Measurements from ENCODE around the gene MYRIP. TPM values are rescaled to one million over a fixed set of nuclear protein-coding genes. Genes with fewer than 3 reads are reported as not detected.
"Not testable (repeated sequence)": the region's sequence is repeated elsewhere in the genome, so short reads cannot be mapped to it uniquely, and the experiment has no call there.

MYRIP gene
- total and polyA plus RNA-seq, 12 donors, result 0.45 to 2.7 (median 1.3) TPM

DNA sequence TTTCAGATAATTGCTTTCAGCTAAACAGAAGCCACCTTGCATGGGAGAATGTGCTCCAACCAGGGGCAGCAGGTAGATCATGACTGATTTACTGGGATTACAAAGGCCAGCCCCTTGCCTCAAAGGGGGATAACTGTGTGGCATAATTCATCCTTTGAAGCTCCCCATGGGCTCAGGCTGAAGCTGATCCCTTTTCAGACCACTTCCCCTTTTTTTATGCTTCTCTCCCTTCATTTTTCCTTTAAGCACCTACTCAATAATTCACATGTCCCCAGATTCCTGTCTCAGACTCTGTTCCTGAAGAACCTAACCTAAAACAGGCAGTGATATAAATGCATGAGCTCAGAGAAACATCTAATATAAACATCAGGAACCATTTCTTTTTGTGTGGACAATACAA is 8.2 kb upstream of the MYRIP start:
- Histone ChIP-seq H3K4me1 (no peaks in the 10 kb centered on the region), H3K27me3 (peaks cover 0 to 12% (median 0%) of the 10 kb centered on the region in 7 donors), H3K27ac (no peak overlapping the region), H3K4me3 (no peak overlapping the region), H3K9me3 (peaks cover 0 to 8% (median 0%) of the 10 kb centered on the region in 11 donors), H3K36me3 (no peaks in the 10 kb centered on the region)
- ATAC-seq, result no peak
- intact Hi-C loops (cut with DNase I), result no loop called here
- no peak for DNase-seq
- TF ChIP-seq, protein P1, sequence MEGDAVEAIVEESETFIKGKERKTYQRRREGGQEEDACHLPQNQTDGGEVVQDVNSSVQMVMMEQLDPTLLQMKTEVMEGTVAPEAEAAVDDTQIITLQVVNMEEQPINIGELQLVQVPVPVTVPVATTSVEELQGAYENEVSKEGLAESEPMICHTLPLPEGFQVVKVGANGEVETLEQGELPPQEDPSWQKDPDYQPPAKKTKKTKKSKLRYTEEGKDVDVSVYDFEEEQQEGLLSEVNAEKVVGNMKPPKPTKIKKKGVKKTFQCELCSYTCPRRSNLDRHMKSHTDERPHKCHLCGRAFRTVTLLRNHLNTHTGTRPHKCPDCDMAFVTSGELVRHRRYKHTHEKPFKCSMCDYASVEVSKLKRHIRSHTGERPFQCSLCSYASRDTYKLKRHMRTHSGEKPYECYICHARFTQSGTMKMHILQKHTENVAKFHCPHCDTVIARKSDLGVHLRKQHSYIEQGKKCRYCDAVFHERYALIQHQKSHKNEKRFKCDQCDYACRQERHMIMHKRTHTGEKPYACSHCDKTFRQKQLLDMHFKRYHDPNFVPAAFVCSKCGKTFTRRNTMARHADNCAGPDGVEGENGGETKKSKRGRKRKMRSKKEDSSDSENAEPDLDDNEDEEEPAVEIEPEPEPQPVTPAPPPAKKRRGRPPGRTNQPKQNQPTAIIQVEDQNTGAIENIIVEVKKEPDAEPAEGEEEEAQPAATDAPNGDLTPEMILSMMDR (IDR thresholded peaks at IDR 0.05), result no peak

DNA sequence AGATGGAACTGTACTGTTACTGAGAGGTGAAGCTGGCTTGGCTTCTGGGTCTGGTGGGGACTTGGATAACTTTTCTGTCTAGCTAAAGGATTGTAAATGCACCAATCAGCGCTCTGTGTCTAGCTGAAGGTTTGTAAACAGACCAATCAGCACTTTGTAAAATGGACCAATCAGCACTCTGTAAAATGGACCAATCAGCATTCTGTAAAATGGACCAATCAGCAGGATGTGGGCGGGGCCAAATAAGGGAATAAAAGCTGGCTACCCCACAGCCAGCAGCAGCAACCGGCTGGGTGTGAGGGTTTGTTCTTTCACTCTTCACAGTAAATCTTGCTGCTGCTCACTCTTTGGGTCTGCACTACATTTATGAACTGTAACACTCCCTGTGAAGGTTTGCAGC is 6.9 kb upstream of the MYRIP start:
- H3K27me3 ChIP-seq, result peaks cover 0 to 12% (median 0%) of the 10 kb centered on the region in 7 donors
- DNase-seq; H3K9me3 ChIP-seq; H3K4me1 ChIP-seq; intact Hi-C loops (cut with DNase I); H3K27ac ChIP-seq; H3K4me3 ChIP-seq; H3K36me3 ChIP-seq; ATAC-seq: not testable (repeated sequence)
- 80 to 81% methylated on average over 3 of the region's 3 CpGs for WGBS, 2 donors

DNA sequence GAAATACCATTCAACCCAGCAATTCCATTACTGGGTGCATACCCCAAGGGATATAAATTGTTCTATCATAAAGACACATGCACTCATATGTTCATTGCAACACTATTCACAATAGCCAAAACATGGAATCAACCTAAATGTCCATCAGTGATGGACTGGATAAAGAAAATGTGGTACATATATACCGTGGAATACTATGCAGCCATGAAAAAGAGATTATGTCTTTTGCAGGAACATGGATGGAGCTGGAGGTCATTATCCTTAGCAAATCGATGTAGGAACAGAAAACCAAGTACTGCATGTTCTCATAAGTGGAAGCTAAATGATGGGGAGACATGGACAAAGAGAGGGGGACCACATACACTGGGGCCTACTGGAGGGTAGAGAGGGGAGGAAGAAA is 5.5 kb upstream of the MYRIP start:
- Histone ChIP-seq H3K4me1 (peaks cover 0 to 7% (median 4%) of the 10 kb centered on the region in 9 donors), H3K9me3 (peaks cover 0 to 6% (median 0%) of the 10 kb centered on the region in 11 donors), H3K4me3 (no peak overlapping the region), H3K27me3 (peaks cover 0 to 15% (median 0%) of the 10 kb centered on the region in 7 donors), H3K36me3 (no peaks in the 10 kb centered on the region), H3K27ac (no peak overlapping the region)
- TF ChIP-seq, protein P1 (IDR thresholded peaks at IDR 0.05), result no peak
- no peak for ATAC-seq
- 68 to 70% methylated on average over 2 of the region's 2 CpGs for WGBS, 2 donors
- intact Hi-C loops (cut with DNase I), result no loop called here
- DNase-seq, result no peak

DNA sequence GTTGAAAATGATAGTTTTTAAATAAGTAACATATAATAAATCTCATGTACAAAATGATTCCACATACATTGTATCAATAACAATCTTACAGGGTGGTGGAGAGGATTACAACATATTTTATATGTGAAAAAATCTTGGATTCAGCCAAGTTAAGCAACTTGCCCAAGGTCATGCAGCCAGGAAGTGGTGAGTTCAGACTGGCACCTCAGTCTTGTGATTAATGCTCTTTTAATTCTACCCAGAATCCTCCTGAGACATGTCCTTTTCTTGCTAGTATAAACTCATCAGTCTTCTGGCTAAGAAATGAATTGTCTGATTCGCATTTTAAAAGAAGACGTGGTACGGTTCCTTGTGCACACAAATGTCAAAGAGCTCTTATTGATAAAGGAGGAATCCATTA is 4.5 kb upstream of the MYRIP start:
- intact Hi-C loops (cut with DNase I), result no loop called here
- peaks cover 0 to 23% (median 5%) of the 10 kb centered on the region in 7 donors for H3K27me3 ChIP-seq
- 88% methylated on average over 3 of the region's 3 CpGs for WGBS, 2 donors
- H3K27ac ChIP-seq, result no peak overlapping the region
- TF ChIP-seq, protein P1 (IDR thresholded peaks at IDR 0.05), result no peak
- H3K4me1 ChIP-seq, result peaks cover under 1 to 13% (median 9%) of the 10 kb centered on the region in 9 donors
- DNase-seq (no peak), ATAC-seq (no peak)
- no peaks in the 10 kb centered on the region for H3K36me3 ChIP-seq
- H3K4me3 ChIP-seq, result no peak overlapping the region
- H3K9me3 ChIP-seq, result peaks cover 0 to 6% (median 0%) of the 10 kb centered on the region in 11 donors

DNA sequence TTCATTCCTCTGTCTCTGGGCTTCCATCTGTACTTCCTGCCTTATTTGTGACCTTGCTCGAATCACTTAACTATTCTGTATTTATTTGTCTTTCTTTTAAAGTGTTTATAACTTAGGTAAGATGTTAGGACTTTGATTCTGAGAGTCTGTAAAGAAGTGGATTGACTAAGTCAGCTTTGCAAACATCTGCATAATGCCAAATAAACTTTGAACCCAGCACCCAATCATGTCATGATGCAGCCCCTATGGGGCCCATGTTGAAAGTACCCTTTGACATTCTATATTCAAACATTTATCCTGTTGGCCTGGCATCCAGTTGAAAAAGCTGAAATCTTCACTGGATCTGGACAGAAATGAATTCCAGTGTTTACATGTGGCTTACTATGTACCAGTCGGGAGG is 3.8 kb upstream of the MYRIP start:
- 81 to 91% methylated on average over 2 of the region's 2 CpGs for WGBS, 2 donors
- Histone ChIP-seq H3K27ac (no peak overlapping the region), H3K9me3 (peaks cover 0 to 6% (median 0%) of the 10 kb centered on the region in 11 donors), H3K27me3 (peaks cover 0 to 30% (median 12%) of the 10 kb centered on the region in 7 donors), H3K4me3 (no peak overlapping the region), H3K36me3 (no peaks in the 10 kb centered on the region), H3K4me1 (peaks cover 6 to 17% (median 15%) of the 10 kb centered on the region in 9 donors)
- no peak for ATAC-seq
- intact Hi-C loops (cut with DNase I), result no loop called here
- no peak for DNase-seq
- TF ChIP-seq, protein P1 (IDR thresholded peaks at IDR 0.05), result no peak

Data from heart right ventricle (tissue), 16 donors.